GM21619 (cell line): ENCODE results near the gene PDE5A.

Experiments
- ATAC-seq: cut with Tn5 transposase; IDR thresholded peaks from one replicate; pipeline ENCODE4 v1.9.1; 2021; ENCODE audit not compliant: unreplicated experiment

Gene PDE5A

DNA sequence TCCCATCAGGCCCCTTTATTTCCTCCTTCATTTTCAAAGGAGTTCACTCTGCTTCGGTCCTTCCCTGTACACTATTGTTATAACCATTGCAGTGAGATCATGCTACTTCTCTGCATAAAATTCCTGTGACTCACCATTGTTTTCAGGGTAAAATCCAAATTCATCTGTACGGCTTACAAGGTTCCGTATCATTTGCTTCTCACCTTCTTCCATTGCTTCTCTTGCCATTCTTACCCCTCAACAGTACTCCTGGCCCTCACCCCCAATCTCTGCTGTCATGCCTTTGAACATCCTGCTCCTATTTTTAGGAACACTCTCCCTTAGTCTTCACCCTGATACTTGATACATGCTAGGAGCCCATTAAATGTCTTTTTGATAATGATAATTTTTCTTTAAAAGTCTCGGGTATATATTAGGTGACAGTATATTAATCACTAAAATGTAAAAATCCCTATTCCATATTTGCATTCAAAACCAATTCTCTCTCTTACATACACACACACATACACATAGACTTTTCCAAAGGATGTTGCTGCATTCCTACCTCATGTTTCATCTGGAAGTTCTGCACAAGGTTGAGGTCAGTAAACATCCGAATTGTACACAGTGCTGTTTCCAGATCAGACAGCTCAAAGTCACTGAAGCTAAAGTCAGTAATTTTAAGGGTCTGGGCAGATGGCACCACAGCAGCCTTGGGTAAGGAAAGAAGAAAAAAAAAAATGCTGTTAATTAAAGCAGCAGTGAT, 103.4 kb downstream of the PDE5A start:
- no peak for ATAC-seq

DNA sequence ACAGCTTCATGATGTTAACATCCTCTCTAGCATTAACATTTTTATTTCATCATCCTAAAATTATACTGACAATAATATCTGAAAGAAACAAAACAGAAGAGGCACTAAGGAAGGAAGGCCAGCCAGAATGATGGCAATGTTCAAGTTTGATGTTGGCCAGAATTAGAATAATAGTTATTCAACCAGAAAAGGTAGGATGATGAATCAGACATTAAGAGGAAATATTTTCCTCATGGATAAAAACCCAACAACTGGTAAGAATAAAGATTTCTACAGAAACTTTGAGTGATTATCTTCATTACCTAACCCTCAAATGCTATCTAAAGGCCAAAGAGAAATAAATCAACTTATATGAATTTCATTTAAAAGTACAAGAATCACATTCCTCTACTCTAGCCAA, 105.2 kb downstream of the PDE5A start:
- ATAC-seq, result no peak

DNA sequence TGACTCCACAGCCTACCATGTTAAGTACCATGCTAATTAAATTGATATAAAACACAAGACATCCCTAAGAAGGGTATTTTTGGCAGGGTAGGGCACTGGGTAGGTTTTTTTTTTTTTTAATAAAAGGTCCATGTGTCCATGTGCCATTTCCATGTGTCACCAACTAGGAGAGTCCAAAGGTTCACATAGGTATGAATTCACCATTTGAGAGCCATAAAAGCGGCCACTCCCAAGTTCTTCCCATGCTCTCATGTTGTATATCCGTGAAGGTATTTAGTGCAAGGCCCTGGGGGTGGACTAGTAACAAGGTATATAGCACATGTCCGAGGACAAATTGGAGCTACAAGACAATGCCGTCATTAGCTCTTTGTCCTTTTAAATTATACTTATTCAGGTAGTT, 107.3 kb downstream of the PDE5A start:
- no peak for ATAC-seq

DNA sequence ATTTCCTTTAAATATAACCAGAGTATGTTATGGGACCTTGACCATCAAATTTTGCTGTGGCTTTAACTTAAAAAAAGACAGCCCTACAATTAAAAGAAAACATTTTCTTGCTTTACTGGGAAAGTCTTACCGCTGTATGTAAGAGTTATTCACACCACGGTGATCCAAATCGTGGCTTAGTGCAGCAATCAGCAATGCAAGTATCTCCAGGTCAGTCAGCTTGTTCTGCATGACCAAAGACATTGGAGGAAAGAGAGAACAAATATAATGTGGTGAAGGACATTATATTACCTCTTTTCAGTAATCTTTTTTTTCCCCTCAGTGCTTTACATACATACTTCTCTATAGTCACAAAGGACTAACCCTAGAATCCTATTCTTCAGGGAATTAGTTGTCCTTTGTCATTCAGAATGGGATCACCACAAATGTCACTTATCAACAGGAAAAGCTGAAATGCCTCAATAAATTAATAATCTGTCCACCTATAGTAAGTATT, 109.6 kb downstream of the PDE5A start:
- no peak for ATAC-seq

DNA sequence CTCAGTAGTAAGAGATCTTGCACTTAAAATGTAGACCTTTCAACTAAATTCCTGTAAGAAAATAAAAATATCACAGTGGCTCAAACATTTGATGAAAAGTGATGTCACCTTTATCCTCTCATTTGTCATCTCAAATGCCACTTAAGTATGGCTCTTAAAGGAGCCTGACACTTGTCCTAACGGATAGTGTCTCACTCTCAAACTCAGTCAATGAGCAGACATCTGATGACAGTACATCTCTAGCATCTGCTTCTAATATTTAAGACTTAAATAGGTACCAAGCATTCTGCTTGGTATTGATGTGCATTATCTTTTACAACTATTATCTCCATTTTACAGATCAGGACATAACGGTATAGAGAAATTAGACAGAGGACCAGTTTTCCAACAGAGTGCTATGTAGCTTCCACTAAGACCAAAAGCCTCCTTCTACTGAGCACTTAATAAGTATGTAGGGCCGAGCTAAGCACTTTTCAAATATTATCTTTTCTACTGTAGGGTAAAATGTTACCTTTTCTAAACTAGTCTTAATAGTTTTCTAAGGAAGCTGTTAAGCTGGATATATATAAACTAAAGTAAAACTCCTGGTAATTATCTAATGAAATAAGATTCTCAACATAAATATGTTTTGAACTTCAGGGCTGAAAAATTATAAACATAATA, 110.2 kb downstream of the PDE5A start:
- ATAC-seq, result no peak

DNA sequence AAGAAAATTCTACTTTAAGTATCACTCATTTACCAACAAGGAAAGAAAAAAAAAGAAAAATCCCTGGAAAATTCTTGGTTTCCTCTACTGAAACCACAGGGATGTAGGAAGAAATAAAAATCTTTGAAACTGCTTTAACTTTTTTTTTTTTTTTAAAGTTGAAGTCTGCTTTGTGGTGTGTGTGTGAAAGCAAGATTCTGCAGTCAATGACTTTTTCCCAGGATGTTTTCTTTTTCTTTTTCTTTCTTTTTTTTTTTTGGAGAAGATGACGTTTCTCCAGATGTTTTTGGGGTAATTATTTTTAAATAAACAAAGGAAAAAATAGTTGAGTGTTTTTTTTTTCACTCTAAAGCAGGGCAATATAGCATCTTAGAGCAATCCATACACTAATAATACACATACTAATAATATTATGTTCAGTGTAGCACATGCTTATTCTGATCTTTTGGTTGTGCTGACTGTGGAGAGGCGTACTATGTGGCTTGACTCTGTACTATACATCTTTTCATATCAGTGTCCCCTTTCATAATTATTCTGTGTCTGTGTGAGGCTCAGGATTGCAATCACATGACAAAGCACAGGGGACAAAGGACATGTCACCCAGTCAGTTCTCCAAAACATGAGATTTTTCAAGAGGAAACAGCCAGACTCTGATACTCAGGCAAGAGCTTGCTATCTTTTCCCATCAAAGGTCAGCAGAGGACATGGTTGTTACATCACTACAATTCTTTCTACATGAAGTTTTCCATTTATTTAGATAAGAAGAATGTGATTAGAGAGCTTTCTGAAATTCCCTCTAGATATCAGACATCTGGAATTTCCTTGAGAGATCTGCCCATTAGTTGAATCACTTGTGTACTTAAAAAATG, 111.0 kb downstream of the PDE5A start:
- ATAC-seq, result no peak

DNA sequence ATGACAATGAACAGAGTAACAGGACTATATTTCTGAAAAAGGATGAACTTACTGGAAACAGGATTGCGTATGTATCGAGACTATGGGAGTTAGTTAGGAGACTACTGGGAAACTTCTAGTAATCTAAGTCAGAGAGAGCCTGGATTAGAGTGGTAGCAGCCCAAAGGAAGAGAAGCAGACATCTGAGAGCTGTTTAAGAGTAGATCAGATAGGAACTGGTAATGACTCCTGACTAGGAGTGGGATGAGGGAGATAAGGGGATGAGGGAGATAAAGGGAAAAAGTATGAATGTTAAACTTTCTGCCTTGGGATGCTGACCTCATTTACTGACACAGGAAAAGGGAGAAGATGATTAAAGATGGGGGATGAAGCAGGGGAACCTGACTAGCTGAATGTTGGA, 116.2 kb downstream of the PDE5A start:
- no peak for ATAC-seq

DNA sequence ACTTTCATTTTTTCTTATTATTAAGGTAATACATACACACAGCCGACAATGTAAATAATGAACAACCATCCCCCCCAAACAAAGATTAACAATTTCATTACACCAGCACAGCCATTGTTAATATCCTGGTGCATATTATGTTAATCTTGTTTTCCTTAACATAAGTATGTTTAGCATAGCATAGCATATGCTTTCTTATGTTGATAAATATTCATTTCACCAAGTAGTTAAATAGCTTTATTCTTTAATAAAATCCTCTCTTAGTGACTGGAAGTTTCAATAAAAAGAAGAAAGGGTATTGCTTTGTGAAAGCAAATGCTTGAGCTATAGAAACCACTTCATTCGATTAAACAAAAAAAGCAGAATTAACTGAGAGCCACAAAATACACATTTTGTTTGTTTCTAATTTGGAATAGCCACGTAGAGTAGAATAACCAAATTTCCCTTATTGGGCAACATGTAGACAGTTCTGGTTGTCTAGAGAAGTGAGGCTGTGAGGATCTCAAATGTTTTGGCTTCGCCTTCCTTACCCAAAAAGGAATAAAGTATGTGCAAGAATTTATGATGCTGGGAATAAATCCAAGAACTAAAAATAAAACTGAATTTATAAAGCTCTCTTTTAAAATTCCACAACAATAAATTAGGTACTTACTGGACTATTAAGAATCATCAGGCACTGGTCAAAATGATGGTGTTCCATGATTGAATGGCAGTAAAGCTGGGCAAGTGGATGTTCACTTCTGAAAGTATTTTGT, 118.0 kb downstream of the PDE5A start:
- ATAC-seq, result no peak

DNA sequence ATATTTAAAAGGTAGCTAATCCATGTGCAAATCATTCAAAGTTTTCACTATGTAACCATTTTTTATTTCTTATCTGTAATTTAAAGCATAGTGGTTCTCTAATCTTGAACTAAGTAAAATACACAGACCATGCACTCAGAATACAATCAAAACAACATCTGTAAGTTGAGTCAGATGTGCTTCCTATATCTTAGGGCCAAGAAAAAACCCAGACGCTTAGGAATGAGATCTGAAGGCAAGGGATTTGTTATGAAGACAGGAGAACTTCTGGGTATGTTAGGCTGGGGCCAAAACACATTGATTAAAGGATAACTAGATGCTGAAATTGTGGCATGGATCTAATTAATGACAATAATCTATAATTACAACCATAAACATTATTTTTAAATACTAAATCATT, 120.3 kb downstream of the PDE5A start:
- ATAC-seq, result no peak

DNA sequence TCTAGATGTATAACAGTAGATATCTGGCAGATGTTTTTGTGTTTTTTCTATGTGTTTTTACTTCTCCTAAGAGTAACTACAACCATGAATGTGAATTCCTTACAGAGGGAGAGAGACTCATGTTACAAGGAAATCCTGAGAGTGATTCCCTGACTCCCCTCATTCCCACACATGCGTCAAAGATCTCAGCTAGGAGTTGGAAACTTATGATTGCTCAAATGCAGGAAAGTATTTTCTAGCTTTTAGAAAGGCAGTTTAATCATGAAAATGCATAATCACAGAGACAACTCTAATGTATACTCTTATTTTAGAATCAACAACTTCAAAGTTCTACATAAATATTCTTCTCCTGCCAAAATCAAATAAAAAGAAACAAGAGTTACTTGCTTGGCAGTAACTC, 121.8 kb downstream of the PDE5A start:
- ATAC-seq, result no peak

DNA sequence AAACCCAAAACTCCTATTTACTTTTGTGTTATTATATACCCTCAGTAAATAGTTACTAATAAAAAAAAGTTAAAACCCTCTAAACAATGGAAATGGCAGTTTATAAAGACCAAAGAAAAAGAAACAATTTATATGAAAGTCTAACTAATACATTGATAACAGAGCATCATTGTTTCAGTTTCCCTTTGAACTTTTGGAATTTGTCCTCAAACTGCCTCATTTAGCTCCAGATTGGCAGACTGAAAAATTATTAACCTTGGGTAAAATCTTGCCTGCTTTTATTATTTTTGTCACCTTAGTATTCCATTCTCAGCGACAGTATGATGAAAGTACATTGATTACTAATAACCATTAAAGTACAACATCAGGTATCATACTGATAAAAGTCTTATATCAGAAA, 124.0 kb downstream of the PDE5A start:
- ATAC-seq, result no peak

DNA sequence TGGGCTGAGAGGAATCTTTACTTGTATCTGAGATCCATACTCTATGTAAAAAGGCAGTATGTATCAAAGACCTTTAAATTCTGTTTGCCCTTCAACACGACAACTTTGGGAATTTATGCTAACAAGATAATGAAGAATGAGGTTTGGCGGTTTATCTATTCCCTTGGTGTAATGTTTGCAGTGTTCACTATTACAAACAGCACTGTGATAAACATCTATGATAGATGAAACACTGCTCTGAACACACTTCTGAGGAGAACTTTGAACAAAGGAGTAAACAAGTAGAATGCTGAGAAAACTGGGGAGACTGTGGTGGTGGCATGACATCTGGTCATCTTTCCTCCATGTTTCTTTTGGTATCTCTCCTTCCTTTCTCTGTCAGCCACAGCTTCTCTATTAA, 126.9 kb downstream of the PDE5A start:
- no peak for ATAC-seq

DNA sequence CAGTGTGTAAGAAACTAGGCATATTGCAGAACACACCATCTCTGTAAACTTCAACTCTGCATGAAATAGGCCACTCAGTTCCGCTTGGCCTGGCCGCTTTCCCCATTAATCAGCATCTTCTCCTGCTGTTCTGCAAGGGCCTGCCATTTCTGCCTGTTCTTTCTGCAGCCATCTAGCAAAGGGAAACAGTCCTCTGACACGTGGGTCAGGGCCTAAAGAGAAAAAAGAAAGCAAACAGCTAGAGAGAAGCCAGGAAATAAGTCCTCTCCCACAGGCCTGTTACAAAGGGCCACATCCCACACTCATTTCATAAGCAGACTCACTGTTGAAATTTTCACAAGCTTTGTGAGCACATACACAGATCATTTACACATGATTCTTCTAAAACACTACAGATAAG, 130.1 kb downstream of the PDE5A start:
- no peak for ATAC-seq

DNA sequence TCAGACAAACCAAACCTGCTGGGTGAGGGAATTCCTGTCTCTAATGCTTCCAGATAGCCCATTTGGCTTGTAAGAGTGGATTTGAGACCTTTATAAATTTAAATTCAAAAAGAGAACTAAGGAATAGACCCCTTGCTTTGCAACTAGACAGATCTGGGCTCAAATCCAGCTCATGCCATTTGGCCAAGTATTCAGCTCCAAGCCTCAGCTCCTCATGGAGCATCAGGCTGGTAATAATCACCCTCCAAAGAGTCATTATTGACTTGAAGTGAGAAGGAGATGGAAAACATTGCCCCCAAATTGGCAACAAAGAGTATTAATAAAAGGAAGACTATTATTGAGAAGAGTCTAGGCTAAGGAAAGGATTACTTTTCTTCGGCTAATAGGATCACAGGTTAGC, 134.7 kb downstream of the PDE5A start:
- ATAC-seq, result no peak

DNA sequence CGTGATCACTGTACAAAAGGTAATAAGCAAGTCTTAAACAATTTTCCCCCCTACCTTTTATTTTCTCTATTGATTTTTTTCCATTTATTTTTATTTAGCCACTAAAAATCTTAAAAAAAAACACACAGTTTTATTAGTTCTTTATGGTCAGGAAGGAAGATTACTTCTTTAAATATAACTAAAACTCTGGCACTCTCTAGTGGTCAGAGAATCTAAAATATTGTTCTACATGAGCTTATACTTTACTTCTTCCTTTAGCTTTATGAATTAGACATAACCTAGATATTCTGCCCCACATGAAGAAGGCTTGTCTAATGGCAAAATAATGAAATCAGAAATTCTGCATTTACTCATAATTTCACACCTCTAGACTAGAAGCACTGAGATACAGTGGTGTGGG, 135.2 kb downstream of the PDE5A start:
- ATAC-seq, result no peak

DNA sequence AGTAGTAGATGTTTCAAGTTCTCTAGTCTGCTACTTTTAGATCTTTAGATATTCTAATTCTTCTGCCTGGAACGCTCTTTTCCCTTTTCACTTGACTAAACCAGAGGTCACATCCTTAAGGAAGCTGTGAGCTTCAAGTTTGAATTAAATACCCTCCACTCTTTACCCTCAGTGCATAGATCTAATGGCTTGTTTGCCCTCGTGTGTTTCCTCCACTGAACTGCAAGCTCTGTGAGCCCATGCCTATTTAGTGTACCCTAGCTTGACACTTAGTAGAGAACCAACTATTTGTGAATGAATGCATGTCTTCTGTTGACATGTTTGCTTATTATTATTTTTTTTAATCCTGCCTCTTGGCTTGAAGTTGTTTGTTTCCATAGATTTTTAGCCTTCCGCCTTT, 138.3 kb downstream of the PDE5A start:
- no peak for ATAC-seq

DNA sequence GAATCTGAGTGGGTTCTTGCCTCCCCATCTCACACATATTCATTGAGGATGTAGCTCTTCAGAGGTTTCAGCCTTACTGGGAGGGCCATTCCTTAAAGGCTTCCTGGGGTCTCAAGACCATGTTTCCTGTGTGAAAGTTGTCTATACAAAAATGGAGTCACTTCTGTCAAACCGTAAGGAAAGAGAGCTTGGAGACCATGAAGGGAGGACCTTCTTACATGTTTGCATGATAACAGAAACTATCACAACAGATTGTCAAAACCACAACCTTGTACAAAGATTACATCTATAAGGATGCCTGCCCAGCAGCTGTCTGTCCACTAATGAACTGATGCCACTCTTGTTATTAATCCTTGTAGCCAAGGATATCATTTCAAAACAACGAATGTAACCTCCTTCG, 139.3 kb downstream of the PDE5A start:
- no peak for ATAC-seq

DNA sequence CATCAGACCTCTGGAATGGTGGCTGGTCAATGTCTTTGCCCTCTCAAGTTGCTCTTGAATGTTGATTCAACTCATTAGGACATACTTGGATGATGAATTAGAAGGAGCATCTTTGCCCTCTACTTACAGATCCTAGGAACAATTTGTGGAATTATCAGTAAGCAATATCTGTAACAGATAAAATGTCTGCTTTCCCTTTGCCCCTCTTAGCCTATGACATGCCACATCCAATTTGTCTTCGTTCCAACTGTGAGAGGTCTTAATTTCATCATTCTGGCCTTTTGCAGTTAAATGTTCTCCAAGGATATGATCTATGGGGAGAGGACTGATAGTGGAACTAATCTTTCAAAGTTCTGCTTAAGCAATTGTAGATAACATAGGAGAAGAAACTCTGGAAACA, 148.3 kb downstream of the PDE5A start:
- no peak for ATAC-seq

DNA sequence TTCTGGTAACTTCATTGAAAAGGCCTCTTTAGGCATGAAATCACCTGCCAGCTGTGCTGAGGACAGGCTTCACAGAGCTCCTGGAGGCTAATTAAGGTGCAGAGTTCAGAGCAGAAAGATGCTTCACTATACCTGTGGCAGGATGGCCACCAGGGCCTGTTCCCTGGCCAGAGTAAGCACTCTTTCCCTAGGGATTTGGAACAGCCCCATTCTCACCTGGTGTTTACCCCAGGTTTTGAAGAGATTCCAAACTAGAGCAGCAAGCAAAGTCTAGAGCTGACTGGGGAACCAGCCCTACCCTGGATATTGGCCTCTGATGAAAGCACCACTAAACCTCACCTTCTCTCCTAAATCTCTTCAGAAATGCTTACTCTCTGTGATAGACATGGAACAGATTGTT, 148.8 kb downstream of the PDE5A start:
- ATAC-seq, result no peak

DNA sequence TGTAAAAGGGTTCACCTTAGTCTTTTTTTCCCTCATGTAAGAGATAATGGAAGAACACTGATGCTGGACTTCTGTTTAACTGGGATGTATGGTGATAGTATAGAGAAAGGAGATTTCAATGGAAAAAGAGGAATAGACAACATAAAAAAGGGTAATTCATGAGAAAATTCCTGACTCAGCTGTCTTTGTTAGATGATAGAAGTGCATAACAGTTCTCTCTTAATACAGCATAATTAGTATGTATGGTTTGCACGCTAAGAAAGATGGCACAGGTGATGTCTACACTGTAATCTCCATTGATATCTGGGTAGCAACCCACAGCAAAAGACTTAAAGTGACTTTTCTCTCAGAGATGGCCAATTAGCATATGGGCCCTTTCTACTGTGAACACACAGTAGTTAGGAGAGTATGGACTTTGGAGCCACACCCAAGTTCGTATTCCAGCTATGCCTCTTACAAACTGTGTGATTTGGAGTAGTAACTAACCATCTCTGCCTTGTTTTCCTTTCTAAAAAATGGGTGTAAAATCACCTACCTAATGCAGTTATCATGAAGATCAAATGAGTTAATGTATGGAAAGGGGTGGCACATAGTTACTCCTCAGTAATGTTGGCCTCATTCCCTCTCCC, 149.3 kb downstream of the PDE5A start:
- ATAC-seq, result no peak
